Upper lobe of left lung (tissue), 6 donors: Measurements from ENCODE around the gene EXOC6B. TPM values are rescaled to one million over a fixed set of nuclear protein-coding genes. Genes with fewer than 3 reads are reported as not detected.

Source experiments
- ATAC-seq, 2 donors: fragments of 200-7000 bp; cut with Tn5 transposase; one replicate each; pipeline ENCODE4 v1.9.1; 2022; ENCODE audit warnings: mild to moderate bottlenecking in 2 of 2, moderate library complexity in 2 of 2; ENCODE audit not compliant: low FRiP score in 2 of 2
- DNase-seq, 2 donors: peaks; one replicate each; pipeline ENCODE4 v3.0.0-alpha.2; 2019 to 2020
- H3K27ac ChIP-seq, 4 donors: fragments of 200-600 bp; sonication (generic); one replicate each; pipeline ENCODE4 v1.5.1; 2016 to 2019
- H3K27me3 ChIP-seq, 4 donors: fragments of 200-600 bp; sonication (generic); one replicate each; pipeline ENCODE4 v1.5.1; 2017 to 2019
- H3K36me3 ChIP-seq, 4 donors: fragments of 200-600 bp; sonication (generic); one replicate each; pipeline ENCODE4 v1.5.1; 2016 to 2019
- H3K4me1 ChIP-seq, 4 donors: fragments of 200-600 bp; sonication (generic); one replicate each; pipeline ENCODE4 v1.5.1; 2018 to 2019
- H3K4me3 ChIP-seq, 4 donors: fragments of 200-600 bp; sonication (generic); one replicate each; pipeline ENCODE4 v1.5.1; 2017 to 2019; ENCODE audit warnings: mild to moderate bottlenecking in 2 of 4, moderate library complexity in 1 of 4
- H3K9me3 ChIP-seq, 4 donors: fragments of 200-600 bp; sonication (generic); one replicate each; pipeline ENCODE4 v1.5.1; 2018 to 2019
- EP300 ChIP-seq, 4 donors: sonication (generic); formaldehyde crosslinking; IDR thresholded peaks; one replicate each; pipeline ENCODE4 v1.5.1; 2017; ENCODE audit warnings: antibody characterized with exemption in 4 of 4, control low read depth in 2 of 4
- POLR2A ChIP-seq, 4 donors: fragments of 450-650 bp; IDR thresholded peaks; one replicate each; pipeline ENCODE4 v1.5.1; 2016 to 2017; ENCODE audit warnings: antibody characterized with exemption in 4 of 4, mild to moderate bottlenecking in 2 of 4
- POLR2AphosphoS5 ChIP-seq, 2 donors: sonication (generic); formaldehyde crosslinking; IDR thresholded peaks; one replicate each; pipeline ENCODE4 v1.5.1; 2017; ENCODE audit warnings: antibody characterized with exemption in 2 of 2
- WGBS, 2 donors: methylation state at CpG; one replicate each; pipeline ENCODE4 v1.1.5; 2017 to 2018; 5-methylcytosine and 5-hydroxymethylcytosine counted together
- total RNA-seq, 6 donors: library from RNA; depleted of rRNA in 4 of 6; stranded (reverse); fragments of >200 nt in 4 of 6; gene quantifications; one replicate each; pipeline versions ENCODE4 v1.1.0 to v1.2.1, GENCODE V29; 2016 to 2021
- TF ChIP-seq, protein P1 (sequence below), 6 experiments: fragments of 450-650 bp in 4 of 6; fragments of 200-600 bp in 2 of 6; sonication (generic) in 2 of 6; IDR thresholded peaks; one replicate each; pipeline ENCODE4 v1.5.1; 2016 to 2019; ENCODE audit warnings: antibody characterized with exemption in 6 of 6
- donor health status: DM: no; HTN: no; CAD: no; lungs with moderate emphysema.
- donor health status: DM: no; HTN: yes; CAD: no; lungs with severe emphysema.

The EXOC6B gene
- 10 to 100 TPM; 11.0 to 56.6 (median 24.0) TPM for total RNA-seq

GRCh38 chr2:72825257-72826155, at the start of gene EXOC6B:
TSS of gene EXOC6B (minus strand) at chr2:72826033.
- peak; percentile 94 to 99 for ATAC-seq
- no peak for TF ChIP-seq EP300 (IDR thresholded peaks at IDR 0.05)
- TF ChIP-seq POLR2A (IDR thresholded peaks at IDR 0.05) = peak in 3 of 4 donors; percentile 53 to 78 (median 65)
- TF ChIP-seq, protein P1, sequence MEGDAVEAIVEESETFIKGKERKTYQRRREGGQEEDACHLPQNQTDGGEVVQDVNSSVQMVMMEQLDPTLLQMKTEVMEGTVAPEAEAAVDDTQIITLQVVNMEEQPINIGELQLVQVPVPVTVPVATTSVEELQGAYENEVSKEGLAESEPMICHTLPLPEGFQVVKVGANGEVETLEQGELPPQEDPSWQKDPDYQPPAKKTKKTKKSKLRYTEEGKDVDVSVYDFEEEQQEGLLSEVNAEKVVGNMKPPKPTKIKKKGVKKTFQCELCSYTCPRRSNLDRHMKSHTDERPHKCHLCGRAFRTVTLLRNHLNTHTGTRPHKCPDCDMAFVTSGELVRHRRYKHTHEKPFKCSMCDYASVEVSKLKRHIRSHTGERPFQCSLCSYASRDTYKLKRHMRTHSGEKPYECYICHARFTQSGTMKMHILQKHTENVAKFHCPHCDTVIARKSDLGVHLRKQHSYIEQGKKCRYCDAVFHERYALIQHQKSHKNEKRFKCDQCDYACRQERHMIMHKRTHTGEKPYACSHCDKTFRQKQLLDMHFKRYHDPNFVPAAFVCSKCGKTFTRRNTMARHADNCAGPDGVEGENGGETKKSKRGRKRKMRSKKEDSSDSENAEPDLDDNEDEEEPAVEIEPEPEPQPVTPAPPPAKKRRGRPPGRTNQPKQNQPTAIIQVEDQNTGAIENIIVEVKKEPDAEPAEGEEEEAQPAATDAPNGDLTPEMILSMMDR (IDR thresholded peaks at IDR 0.05) = peak in 3 of 6 experiments; percentile 9 to 27 (median 23)
- TF ChIP-seq POLR2AphosphoS5 (IDR thresholded peaks at IDR 0.05) = peak; percentile 81 to 91
- Histone ChIP-seq H3K27ac (peak within 1 kb of the TSS; percentile 68 to 90 (median 80)), H3K4me1 (peaks cover 7 to 20% (median 17%) of the 10 kb centered on the region in 4 donors), H3K27me3 (no peaks in the 10 kb centered on the region), H3K4me3 (peak within 1 kb of the TSS; percentile 66 to 94 (median 80)), H3K9me3 (no peaks in the 10 kb centered on the region), H3K36me3 (no peaks in the 10 kb centered on the region)
- peak; percentile 92 to 98 for DNase-seq
- WGBS, 2 donors = 2 to 5% methylated on average over 32 to 63 of the region's 71 CpGs

DNA sequence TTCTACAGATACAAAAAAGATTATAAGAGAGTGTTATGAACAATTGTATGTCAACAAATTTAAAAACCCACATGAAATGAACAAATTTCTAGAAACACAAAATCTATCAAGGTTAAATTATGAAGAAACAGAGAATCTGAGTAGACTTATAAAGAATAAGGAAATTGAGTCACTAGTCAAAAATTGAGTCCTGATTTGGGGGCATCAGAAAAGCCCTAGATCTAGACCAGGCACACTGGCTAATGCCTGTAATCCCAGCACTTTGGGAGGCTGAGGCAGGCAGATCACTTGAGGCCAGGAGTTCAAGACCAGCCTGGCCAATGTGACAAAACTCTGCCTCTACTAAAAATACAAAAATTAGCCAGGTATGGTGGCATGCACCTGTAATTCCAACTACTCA, 46.0 kb upstream of the EXOC6B start:
- Histone ChIP-seq H3K9me3 (peaks cover 0 to 5% (median 0%) of the 10 kb centered on the region in 4 donors), H3K36me3 (no peaks in the 10 kb centered on the region), H3K4me1 (no peaks in the 10 kb centered on the region), H3K27ac (no peak overlapping the region), H3K27me3 (no peaks in the 10 kb centered on the region), H3K4me3 (no peak overlapping the region)
- TF ChIP-seq POLR2AphosphoS5 (IDR thresholded peaks at IDR 0.05) (no peak), EP300 (IDR thresholded peaks at IDR 0.05) (no peak)
- TF ChIP-seq, protein P1 (IDR thresholded peaks at IDR 0.05) = no peak
- DNase-seq = no peak
- ATAC-seq = no peak

DNA sequence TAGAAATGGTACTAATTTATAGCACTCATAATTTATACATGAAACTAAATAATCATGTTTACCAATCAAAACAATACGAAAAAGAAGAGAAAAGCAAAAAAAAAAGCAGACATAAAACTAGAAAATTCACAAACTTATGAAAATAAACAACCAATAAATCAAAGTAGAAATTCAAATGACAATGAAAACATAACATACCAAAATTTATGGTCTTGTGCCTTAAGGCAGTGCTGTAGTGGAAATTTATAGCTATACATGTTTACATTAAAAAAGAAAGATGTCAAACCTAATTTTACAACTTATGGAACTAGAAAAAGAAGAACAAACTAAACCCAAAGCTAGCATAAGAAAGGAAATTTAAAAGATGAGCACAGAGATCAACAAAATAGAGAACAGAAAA, 45.2 kb upstream of the EXOC6B start:
- peaks cover 0 to 5% (median 0%) of the 10 kb centered on the region in 4 donors for H3K9me3 ChIP-seq
- ATAC-seq (no peak), DNase-seq (no peak)
- no peak overlapping the region for H3K4me3 ChIP-seq
- TF ChIP-seq POLR2AphosphoS5 (IDR thresholded peaks at IDR 0.05) (no peak), POLR2A (IDR thresholded peaks at IDR 0.05) (no peak), EP300 (IDR thresholded peaks at IDR 0.05) (no peak)
- TF ChIP-seq, protein P1 (IDR thresholded peaks at IDR 0.05) = no peak
- no peaks in the 10 kb centered on the region for H3K36me3 ChIP-seq
- WGBS, 2 donors = 53 to 65% methylated on average over 1 of the region's 1 CpG
- H3K27ac ChIP-seq = no peak overlapping the region
- no peaks in the 10 kb centered on the region for H3K27me3 ChIP-seq
- H3K4me1 ChIP-seq = no peaks in the 10 kb centered on the region

- no peaks in the 10 kb centered on the region for H3K27me3 ChIP-seq
- 34 to 60% methylated on average over 2 of the region's 2 CpGs for WGBS, 2 donors
Measured at GRCh38 chr2:72864500-72864899, 38.7 kb upstream of the EXOC6B start.

More at GRCh38 chr2:72864500-72864899, 38.7 kb upstream of the EXOC6B start:
- Histone ChIP-seq H3K4me1 (peaks cover 4 to 10% (median 8%) of the 10 kb centered on the region in 4 donors), H3K9me3 (no peaks in the 10 kb centered on the region), H3K27ac (no peak overlapping the region), H3K4me3 (no peak overlapping the region), H3K36me3 (no peaks in the 10 kb centered on the region)
- DNase-seq = no peak
- no peak for ATAC-seq
- no peak for TF ChIP-seq EP300 (IDR thresholded peaks at IDR 0.05)
- TF ChIP-seq POLR2AphosphoS5 (IDR thresholded peaks at IDR 0.05) = no peak
- TF ChIP-seq, protein P1 (IDR thresholded peaks at IDR 0.05) = no peak
- TF ChIP-seq POLR2A (IDR thresholded peaks at IDR 0.05) = no peak
